ENCODE data around the gene GVQW3. TPM values are rescaled to one million over a fixed set of nuclear protein-coding genes. Genes with fewer than 3 reads are reported as not detected.

The GVQW3 gene
- polyA plus RNA-seq (2011; rRNA removed), result 1.2 and 1.3 TPM in 2 replicates
- polyA minus RNA-seq (2011; rRNA and poly(A)+ RNA removed), result 1.1 and 1.2 TPM in 2 replicates

DNA sequence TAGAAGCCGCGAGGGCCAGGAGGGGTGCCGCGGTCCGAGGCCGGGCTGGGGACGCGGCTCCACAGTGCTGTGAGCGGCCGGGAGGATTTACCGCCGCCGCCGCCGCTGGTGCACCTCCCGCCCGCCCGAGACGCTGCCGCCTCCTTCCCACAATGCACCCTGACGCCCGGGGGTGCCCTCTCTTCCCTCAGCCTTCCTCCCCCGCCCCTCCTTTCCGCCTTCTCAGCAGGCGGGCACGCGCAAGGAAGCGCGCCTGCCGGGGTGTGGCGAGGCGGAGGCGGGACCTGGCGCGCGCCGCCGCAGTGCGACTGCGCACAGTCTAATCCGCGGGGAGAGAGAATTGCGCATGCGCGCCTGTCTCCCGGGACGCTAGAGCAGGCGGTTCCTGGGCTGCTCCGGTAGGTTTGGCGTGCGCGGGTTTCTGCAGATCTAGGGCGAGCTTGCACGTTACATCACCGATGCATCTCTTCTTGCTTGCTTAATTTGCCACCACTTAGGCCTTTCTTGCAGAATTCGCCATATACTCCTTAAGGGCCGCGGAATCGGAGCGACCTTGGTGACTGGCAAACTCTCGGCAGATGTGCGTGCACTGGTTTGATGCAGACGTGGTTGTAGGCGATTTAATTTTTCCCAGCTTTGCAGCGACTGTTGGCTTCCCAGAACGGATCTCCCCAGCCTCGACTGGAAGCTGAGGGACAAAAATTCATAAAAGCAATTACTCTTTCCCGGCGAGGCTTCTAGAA is at the start of gene GVQW3, which contains the start of gene THAP12:
GVQW3 (plus strand) TSS at position 347 of the 743 bp plus-strand sequence. CDS start 506 bp downstream, outside the sequence.
THAP12 (minus strand) TSS at position 156 of the 743 bp plus-strand sequence. CDS start 296 bp downstream, outside the sequence.
- POLR2A ChIA-PET, result interaction anchor here (0.5 kb wide), 1 partner anchor 150 kb away, joined by 3 read pairs; no protein-coding TSS in a partner anchor

DNA sequence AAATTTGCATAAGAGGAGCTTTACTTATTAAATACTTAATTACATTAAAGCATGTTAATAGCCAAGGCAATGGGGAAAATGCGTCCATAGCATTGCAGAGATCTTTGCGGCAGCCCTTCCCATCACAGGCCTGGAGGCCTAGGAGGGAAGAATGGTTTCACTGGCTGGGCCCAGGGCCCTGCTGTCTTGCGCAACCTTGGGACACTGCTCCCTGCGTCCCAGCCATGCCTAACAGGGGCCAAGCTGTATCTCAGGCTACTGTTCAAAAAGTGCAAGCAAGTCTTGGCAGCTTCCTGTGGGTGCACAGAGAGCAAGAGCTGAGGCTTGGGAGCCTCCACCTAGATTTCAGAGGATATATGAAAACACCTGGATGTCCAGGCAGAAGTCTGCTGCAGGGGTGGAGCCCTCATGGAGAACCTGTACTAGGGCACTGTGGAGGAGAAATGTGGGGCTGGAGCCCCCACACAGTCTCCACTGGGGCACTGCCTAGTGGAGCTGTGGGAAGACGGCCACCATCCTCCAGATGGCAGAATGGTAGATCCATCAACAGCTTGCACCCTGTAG is 46.2 kb upstream of the GVQW3 start:
- TF ChIP-seq, protein P1, sequence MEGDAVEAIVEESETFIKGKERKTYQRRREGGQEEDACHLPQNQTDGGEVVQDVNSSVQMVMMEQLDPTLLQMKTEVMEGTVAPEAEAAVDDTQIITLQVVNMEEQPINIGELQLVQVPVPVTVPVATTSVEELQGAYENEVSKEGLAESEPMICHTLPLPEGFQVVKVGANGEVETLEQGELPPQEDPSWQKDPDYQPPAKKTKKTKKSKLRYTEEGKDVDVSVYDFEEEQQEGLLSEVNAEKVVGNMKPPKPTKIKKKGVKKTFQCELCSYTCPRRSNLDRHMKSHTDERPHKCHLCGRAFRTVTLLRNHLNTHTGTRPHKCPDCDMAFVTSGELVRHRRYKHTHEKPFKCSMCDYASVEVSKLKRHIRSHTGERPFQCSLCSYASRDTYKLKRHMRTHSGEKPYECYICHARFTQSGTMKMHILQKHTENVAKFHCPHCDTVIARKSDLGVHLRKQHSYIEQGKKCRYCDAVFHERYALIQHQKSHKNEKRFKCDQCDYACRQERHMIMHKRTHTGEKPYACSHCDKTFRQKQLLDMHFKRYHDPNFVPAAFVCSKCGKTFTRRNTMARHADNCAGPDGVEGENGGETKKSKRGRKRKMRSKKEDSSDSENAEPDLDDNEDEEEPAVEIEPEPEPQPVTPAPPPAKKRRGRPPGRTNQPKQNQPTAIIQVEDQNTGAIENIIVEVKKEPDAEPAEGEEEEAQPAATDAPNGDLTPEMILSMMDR (IDR thresholded peaks at IDR 0.05; ENCODE audit: insufficient read depth, low read depth, low read length), result no peak
- DNase-seq (ENCODE audit: low read depth), result no peak
- ChIA-PET POLR2A (no interaction called here), CTCF (interaction anchor here (1.2 kb wide), 1 partner anchor 10 kb away, joined by 4 read pairs; no protein-coding TSS in a partner anchor)
- Histone ChIP-seq H3K27me3 (ENCODE audit: control insufficient read depth, insufficient read depth, low read length) (no peaks in the 10 kb centered on the region), H3K36me3 (ENCODE audit: control insufficient read depth, insufficient read depth, low read length) (no peaks in the 10 kb centered on the region), H3K4me3 (ENCODE audit: low read depth, low read length) (no peak overlapping the region)

More for the DNA sequence above, at the start of gene GVQW3, which contains the start of gene THAP12:
- H3K27me3 ChIP-seq (ENCODE audit: control insufficient read depth, insufficient read depth, low read length), result no peaks in the 10 kb centered on the region
- CTCF ChIA-PET, result interaction anchor here (1.3 to 1.5 kb wide), 3 partner anchors 11 to 299 kb away, joined by 3 to 4 read pairs (median 3); no protein-coding TSS in a partner anchor
- H3K4me3 ChIP-seq (ENCODE audit: low read depth, low read length), result peak within 1 kb of the TSS; percentile 62
- H3K36me3 ChIP-seq (ENCODE audit: control insufficient read depth, insufficient read depth, low read length), result no peaks in the 10 kb centered on the region
- DNase-seq (ENCODE audit: low read depth), result peak; percentile 87
- TF ChIP-seq, protein P1 (IDR thresholded peaks at IDR 0.05; ENCODE audit: insufficient read depth, low read depth, low read length), result no peak

DNA sequence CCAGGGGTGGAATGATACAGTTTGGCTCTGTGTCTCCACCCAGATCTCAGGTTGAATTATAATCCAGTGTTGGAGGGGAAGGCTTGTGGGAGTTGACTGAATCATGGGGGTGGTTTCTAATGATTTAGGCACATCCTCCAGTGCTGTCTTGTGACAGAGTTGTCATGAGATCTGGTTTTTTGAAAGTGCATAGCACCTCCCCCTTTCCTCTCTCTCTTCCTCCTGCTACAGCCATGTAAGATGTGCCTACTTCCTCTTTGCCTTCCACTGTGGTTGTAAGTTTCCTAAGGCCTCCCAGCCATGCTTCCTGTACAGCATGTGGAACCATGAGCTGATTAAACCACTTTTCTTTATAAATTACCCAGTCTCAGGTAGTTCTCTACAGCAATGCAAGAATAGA is 45.3 kb upstream of the GVQW3 start:
- H3K27me3 ChIP-seq (ENCODE audit: control insufficient read depth, insufficient read depth, low read length), result no peaks in the 10 kb centered on the region
- H3K36me3 ChIP-seq (ENCODE audit: control insufficient read depth, insufficient read depth, low read length), result no peaks in the 10 kb centered on the region
- H3K4me3 ChIP-seq (ENCODE audit: low read depth, low read length), result no peak overlapping the region
- TF ChIP-seq, protein P1 (IDR thresholded peaks at IDR 0.05; ENCODE audit: insufficient read depth, low read depth, low read length), result no peak
- POLR2A ChIA-PET, result no interaction called here
- DNase-seq (ENCODE audit: low read depth), result no peak
- CTCF ChIA-PET, result no interaction called here

DNA sequence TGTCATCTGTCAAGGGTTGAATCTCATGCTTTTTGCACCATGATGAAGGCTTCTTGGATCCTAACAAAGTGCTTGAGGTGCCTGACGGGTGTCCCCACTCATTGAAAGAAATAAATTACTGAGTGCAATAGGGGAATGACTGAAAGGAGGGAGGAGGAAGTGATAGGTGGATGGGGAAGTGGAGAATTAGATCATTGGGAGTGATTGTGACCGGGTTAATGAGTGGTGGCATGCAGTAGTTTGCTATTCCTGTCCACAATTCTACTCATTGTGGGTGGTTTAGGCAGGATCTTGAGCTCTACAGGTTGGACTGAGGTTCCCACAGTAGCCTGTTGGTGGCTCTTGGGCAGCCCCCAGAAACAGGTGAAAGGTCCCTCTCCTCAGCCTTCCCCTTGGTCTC is 44.5 kb upstream of the GVQW3 start:
- TF ChIP-seq, protein P1 (IDR thresholded peaks at IDR 0.05; ENCODE audit: insufficient read depth, low read depth, low read length), result no peak
- DNase-seq (ENCODE audit: low read depth), result no peak
- CTCF ChIA-PET, result interaction anchor here (1.6 kb wide), 1 partner anchor 10 kb away, joined by 4 read pairs; no protein-coding TSS in a partner anchor
- no peak overlapping the region for H3K4me3 ChIP-seq (ENCODE audit: low read depth, low read length)
- no peaks in the 10 kb centered on the region for H3K27me3 ChIP-seq (ENCODE audit: control insufficient read depth, insufficient read depth, low read length)
- POLR2A ChIA-PET, result no interaction called here
- no peaks in the 10 kb centered on the region for H3K36me3 ChIP-seq (ENCODE audit: control insufficient read depth, insufficient read depth, low read length)

DNA sequence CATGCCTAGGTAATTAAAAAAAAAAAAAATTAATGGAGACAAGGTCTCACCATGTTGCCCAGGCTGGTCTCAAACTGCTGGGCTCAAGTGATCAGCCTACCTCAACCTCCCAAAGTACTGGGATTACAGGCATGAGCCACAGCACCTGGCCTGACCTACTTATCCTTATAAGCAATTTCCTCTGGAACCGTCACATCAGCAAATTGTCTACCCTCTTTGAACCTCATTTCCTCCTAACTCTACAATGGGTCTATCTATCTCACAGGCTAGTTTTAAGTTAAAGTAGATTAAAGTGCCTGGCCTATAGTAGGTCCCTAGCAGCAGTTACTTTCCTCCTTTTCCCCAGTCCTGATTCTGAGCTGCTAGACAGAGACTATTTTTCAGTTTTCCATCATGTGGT is 43.7 kb upstream of the GVQW3 start:
- TF ChIP-seq, protein P1 (IDR thresholded peaks at IDR 0.05; ENCODE audit: insufficient read depth, low read depth, low read length), result no peak
- no peak for DNase-seq (ENCODE audit: low read depth)
- Histone ChIP-seq H3K36me3 (ENCODE audit: control insufficient read depth, insufficient read depth, low read length) (no peaks in the 10 kb centered on the region), H3K27me3 (ENCODE audit: control insufficient read depth, insufficient read depth, low read length) (no peaks in the 10 kb centered on the region), H3K4me3 (ENCODE audit: low read depth, low read length) (no peak overlapping the region)
- POLR2A ChIA-PET, result no interaction called here
- CTCF ChIA-PET, result interaction anchor here (1.6 kb wide), 1 partner anchor 9 kb away, joined by 4 read pairs; no protein-coding TSS in a partner anchor
